ENCODE measurements around the gene EML1.

DNA sequence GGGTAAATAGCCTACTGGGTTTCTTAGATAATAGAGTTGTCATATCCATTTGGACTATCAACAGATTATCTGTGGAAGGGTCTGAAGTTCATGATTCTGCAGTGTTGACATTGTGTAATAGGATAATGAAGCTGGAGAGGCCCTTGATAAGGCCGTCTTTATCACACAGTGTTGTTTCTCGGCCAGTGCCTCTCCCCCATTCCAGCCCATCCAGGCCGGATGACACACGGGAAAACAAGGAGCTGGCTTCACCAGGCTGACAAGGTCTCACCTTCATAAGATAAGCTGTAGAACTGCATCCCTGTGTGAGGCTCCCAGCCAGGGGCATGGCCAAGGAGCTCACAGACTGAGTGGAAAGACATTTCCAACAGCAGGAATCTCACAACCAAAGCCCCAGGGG, 8.7 kb upstream of the EML1 start:
- TF ChIP-seq ELF4 (IDR thresholded peaks at IDR 0.05), result no peak
- TF ChIP-seq HDGF (IDR thresholded peaks at IDR 0.05; ENCODE audit: borderline replicate concordance), result no peak
- TF ChIP-seq SP1 (IDR thresholded peaks at IDR 0.05), result no peak
- TF ChIP-seq NFRKB (IDR thresholded peaks at IDR 0.05), result no peak
- no peak for TF ChIP-seq BHLHE40 (IDR thresholded peaks at IDR 0.05; ENCODE audit: borderline replicate concordance)
- no peak for TF ChIP-seq FOXK2 (IDR thresholded peaks at IDR 0.05)
- TF ChIP-seq, protein P1, sequence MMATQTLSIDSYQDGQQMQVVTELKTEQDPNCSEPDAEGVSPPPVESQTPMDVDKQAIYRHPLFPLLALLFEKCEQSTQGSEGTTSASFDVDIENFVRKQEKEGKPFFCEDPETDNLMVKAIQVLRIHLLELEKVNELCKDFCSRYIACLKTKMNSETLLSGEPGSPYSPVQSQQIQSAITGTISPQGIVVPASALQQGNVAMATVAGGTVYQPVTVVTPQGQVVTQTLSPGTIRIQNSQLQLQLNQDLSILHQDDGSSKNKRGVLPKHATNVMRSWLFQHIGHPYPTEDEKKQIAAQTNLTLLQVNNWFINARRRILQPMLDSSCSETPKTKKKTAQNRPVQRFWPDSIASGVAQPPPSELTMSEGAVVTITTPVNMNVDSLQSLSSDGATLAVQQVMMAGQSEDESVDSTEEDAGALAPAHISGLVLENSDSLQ (IDR thresholded peaks at IDR 0.05), result no peak
- no peak for TF ChIP-seq L3MBTL2 (conservative IDR thresholded peaks at IDR 0.05)
- TF ChIP-seq ARNT (IDR thresholded peaks at IDR 0.05), result no peak
- no peak for TF ChIP-seq CTBP1 (IDR thresholded peaks at IDR 0.05; ENCODE audit: borderline replicate concordance)
- TF ChIP-seq TARDBP (IDR thresholded peaks at IDR 0.05), result no peak
- no peak for TF ChIP-seq ZNF384 (IDR thresholded peaks at IDR 0.05)
- TF ChIP-seq LEF1 (IDR thresholded peaks at IDR 0.05; ENCODE audit: borderline replicate concordance), result no peak

Data from HEK293T (cell line).